Activated CD4-positive, alpha-beta T cell treated with anti-CD3 and anti-CD28 coated beads, Interleukin-10, Interleukin-2, amounts not matched to agents 100 ng/mL and 50 ng/mL, durations not matched to agents 16 hours and 8 hours (primary cell): ENCODE data around the gene MED13L.
A peak's percentile ranks its signal among the peaks of the same experiment; 100 is the strongest.
"Not testable (repeated sequence)": the region's sequence is repeated elsewhere in the genome, so short reads cannot be mapped to it uniquely, and the experiment has no call there.

Experiments
- DNase-seq: peaks from one replicate; pipeline ENCODE4 v3.0.0-alpha.2; 2020

Gene MED13L

DNA sequence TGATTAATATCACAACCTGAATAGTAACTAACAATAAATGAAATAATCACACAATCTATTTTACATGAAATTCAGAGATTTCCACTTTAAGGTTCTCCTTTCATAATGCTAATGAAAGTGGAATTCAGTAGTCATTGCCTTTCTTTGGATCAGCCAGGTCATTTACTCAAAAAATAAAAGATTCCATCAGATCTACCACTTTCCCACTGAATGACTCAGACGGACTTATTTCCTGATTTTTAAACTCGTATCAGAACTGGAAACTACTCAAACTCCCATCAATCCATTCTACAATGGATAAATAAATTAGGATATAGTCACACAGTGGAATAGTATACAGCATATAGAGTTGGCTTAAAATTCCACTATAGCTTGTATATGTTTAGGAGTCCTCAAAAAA is 237.1 kb downstream of the MED13L start:
- no peak for DNase-seq

DNA sequence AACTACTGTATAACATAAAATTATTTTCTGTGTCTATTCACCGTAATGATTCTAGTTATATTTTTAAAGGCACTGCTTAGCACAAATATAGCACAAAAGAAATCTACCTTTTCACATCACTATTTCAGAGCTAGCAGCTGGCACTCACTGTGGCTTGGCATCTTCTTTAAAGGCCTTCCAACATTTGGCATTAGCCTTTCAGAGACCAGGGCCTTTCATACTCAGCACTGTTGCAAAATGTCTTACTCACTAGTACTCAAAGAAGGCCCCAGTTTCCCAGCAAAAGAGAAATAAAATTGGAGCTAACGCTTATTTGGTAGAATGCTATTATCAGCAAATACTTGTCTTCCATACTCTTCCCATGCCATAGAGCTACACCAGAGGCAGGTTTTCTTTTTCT is 238.4 kb downstream of the MED13L start:
- no peak for DNase-seq

DNA sequence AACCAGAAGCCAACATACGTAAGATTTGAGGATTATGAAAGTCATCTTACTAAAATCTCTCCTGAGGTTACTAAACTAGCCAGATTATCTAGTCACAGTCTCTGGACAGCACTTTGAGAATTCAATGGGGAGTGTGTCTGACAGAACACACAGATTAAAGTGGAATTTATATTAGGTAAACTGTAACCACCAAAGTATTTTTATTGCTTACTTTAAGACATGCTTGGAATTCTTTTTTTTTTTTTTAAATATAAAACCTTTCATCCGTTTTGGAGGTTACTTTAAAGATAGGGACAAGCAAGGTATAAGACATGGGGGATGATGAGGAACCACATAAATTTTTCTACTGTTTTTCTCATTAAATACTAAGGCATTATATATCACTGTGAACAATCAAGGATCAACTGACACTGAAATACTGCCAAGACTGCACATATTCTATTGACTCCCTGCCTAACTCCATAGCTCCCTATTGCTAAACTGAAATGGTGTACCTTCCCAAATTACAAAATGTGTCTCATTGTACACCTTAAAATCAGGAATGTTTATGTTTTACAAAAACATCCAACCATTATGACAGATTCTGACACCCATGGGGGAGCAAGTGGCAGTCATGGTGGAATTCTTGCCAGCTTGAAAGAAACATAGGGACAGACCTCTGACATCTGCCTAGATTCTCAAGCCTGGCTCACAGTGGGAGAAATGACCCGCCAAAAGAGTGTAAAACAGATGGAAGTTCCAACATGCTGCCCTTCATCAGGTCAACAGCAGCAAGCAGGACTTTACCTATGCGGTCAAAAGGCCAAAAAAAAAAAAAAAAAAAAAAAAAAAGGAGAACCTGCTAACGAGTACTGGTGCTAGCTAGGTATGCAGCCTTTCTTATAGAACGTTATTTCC is 239.3 kb downstream of the MED13L start:
- no peak for DNase-seq

DNA sequence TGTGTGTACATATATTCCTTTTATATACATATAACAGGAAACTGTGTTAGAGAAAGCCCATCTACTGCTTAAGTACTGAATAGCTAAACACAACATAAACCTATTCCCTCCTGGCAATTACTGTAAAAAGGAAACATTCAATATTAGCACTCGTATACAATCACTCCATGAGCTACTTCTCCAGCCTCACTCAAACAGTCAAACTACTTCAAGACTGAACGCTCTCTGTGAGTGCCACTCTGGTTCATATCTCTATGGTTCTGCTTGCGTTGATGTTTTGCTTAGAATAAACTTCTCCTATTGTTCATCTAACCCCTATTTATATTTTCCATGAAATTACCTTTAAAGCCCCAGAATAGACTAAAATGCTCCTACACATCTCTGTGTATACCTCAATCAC is 243.7 kb downstream of the MED13L start:
- no peak for DNase-seq

DNA sequence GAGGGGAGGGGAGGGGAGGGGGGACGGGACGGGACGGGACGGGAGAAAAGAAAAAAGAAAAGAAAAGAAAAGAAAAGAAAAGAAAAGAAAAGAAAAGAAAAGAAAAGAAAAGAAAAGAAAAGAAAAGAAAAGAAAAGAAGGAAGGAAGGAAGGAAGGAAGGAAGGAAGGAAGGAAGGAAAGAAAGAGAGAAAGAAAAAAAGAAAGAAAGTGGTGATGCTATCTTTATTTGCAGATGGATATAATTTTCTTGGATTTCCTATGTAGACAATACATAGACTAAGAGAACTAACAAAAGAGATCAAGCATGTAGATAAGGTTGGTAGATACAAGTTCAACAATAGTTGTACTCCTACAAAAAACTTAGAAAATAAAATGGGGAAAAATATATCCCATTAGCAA is 245.9 kb downstream of the MED13L start:
- DNase-seq: not testable (repeated sequence)

DNA sequence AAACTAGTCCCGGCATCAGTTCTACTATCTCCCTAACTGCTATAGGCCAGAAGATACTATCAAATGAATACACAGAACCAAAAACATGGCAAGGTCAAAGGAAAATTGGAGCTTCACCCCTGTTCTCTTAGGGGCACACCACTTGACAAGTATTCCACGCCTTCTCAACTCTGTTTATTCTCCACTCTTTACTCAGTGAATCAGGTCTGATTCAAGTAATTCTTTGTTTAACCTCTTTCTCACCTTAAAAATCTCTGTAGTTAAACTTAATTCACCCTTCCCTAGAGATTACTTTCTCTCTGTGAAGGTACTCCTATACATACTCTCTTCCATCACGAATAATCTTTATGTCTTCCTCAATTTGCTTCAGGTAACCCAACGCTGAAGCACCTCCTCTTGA is 248.9 kb downstream of the MED13L start:
- DNase-seq: no peak

DNA sequence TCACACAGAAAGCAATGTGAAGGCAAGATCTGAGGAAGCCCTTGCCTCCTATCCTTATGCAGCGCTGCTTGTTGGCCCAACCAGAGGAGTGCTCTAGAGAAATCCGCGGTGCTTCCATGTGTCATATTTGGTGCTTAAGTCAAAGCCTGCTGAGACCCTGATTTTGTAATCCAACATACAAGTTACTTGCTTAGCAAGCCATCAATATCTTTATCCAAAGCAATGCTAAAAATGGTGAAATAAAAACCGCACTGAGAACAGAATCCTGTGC is 250.0 kb downstream of the MED13L start:
- DNase-seq: no peak

DNA sequence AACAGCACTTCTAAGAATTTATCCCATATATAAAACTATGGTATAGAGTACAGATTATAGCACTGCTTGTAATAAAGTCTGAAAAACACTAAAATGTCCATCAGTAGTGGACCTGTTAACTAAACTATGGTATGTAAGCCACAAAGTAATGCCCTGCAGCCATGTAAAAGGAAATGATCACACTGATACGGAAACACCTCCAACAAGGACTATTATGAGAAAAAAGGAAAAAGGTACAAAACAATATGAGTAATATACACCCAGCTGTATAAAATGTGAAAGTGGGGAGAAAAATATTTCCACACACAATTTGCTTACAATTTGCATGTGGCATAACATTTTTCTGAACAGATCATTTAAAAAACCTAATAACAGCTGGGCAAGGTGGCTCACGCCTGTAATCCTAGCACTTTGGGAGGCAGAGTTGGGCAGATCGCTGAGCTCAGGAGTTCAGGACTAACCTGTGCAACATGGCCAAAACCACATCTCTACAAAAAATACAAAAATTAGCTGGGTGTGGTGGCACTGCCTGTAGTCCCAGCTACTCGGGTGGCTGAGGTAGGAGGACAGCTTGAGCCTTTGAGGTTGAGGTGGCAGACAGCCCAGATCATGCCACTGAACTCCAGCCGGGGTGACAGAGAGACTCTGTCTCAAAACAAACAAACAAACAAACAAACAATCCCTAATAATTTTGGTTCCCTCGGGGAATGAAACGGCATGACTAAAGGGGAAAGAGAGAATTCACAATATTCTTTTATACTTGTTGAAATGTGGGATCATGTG is 250.5 kb downstream of the MED13L start:
- peak; percentile 17 for DNase-seq

DNA sequence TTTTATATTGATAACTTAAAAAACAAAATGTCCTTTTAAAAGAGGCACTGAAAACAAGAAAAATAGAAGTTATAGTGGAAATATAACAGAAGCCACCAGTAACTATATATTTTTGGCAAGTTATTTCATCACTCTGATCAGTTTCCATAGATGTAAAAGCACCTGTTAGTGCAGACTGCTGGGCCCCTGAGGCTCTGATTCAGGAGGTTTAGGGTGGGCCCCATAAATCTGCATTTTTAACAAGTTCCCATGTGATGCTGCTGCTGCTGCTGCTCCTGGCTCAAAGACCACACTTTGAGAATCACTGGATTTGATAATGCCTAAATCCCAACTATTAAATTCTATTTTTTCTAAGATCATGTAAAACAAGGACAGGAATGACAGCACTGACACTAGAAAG is 251.1 kb downstream of the MED13L start:
- no peak for DNase-seq

DNA sequence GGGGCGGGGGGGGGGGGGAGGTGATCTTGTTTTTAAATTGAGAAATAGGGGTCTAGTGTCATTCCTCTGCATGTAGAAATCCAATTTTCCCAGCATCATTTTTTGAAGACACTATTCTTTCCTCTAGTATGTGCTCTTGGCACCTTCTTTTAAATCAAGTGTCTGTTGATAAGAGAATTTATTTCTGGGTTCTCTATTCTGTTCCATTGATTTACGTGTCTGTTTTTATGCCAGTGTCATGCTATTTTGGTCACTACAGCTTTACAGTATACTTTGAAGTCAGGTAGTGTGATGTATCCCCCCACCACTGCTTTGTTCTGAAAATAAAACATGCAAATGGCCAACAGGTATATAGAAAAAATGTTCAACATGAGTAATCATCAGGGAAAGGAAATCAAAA is 252.7 kb downstream of the MED13L start:
- no peak for DNase-seq

DNA sequence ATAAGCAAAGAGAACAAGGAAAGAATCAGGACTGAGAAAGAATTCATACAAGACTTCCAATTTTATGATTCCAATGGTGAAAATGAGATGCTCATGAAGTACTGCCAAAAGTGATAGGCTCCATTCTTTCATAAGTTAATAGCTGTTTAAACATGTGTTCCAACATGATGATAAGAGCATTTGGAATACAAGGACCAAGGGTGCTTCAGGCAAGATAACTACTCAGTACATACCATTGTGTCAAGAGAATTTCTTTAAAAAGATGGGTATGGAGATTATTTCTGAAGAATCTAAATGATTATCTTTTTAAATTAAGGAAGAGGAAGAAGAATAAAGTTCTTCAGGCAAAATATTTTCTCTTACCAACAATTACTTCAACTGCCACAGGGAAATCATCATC is 258.1 kb downstream of the MED13L start:
- no peak for DNase-seq

DNA sequence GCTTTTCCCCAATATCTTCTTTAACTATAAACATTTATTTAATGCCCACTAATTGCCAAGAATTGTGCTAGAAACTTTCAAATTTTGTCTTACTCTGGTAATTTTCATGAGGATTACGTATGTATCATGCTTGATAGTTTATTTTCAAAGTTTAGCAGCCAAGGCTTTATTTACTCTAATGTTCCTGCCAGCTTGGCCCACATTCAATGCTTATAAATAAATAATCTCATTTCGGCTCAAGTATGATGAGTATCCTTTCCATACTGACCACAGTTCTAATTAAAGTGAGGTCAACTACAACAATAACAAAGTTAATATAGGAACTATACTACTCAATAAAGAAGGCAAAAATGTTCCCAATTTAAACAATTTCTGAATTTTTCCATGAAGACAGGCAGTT is 259.2 kb downstream of the MED13L start:
- DNase-seq: no peak

DNA sequence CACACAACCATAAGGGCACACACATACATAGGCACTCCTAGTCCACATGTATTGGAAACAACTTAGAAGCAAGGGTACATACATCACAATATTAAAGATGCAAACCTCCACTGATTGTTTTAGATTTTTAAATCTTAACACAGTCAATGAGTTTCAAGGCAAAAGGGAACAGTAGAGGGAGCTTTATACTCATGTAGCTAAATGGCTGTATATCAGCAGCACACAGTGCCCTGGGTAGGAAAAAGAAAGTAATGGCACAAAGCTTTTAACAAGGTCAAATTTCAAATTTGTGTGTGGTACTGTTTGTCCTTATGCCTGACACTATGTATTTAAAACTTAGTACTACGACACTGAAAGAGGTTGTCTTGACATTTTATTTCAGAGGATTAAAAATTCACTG is 262.0 kb downstream of the MED13L start:
- DNase-seq: peak; percentile 17

DNA sequence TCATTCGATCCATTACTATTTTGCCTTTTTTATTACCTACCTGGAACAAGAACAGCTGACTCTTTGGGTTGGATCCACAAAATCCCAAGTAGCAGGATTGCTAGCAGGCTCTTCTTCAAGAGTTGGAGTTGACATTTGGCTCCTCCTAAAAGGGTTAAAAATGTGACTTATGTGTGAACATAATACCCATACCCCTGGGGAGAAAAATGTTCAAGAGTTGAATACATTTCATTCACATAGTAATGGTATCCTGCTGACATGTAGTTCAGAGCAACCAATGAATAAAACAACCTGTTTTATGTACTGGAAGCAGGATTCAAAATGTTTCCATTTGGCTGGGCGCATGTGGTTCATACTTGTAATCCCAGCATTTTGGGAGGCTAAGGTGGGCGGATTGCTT is 264.7 kb downstream of the MED13L start:
- DNase-seq: no peak

DNA sequence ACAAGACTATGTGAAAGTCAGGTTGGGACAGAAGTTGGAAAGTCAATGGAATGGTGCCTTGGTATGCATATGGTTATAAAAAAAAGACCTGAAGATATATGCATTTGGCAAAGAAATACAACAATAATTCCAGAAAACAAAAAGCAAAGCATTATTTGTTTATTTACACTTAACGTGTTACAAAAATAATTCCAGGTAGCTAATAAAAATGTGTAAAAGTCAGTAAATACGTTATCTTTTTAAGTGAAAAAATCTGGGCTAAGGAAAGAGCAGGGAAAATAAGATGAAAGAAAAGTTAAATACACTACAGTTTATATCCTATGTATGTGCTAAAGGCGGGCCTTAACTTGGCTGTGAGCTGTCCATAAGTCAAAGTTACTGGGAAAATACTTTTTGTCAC is 266.3 kb downstream of the MED13L start:
- no peak for DNase-seq

DNA sequence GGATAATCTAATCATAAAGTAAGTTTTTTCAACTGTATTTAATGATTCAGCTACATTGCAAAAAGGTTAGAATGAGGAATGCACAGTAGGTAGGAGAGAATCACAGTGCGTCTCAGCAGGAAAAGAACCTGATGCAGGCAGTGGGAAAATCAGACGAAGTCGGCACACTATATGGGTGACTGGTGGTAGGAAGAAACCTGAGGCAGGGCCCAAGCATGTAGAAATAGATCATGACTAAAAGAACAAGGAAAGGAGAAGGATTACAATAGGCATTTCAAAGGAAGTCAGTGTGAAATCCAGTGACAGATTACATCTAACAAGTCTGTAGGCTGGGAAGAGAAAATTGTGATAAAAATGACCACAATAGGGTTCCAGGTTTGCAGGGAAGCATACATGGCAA is 267.0 kb downstream of the MED13L start:
- DNase-seq: no peak

DNA sequence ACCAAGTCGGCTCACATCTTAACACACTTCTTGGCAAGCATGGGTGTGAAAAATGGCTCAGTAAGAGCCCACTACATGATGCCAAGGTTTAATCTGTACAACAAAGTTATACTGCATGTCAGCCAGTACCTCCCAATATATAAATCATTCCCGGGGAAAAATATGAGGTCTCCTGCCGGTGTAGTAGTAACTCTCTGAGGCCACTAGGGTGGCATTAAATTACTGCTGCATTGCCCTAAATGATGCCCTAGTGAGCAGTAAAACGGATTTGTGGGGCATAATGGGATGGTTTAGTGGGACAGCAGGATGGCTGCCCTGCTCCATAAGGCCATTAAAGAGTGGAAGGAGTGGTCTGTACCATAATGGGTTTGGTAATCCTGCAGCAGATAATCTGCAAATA is 267.7 kb downstream of the MED13L start:
- DNase-seq: no peak

DNA sequence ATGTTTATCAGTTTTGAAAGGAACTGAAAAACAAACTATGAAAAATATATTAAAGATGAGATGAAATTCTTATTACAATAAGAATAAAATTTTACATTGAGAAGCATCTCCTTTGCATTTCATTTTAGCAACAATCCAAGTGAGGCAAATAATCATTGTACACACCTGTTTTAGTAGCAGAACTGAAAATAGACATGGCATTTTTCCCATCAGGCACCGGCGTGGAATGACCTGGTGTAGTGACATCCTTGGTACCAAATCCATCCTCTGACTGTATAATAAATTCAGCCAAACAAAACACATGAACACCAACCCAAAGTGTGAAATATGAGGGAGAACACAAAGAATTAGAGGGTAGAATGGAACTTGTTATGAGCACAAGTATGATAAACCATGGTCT is 271.4 kb downstream of the MED13L start:
- no peak for DNase-seq

DNA sequence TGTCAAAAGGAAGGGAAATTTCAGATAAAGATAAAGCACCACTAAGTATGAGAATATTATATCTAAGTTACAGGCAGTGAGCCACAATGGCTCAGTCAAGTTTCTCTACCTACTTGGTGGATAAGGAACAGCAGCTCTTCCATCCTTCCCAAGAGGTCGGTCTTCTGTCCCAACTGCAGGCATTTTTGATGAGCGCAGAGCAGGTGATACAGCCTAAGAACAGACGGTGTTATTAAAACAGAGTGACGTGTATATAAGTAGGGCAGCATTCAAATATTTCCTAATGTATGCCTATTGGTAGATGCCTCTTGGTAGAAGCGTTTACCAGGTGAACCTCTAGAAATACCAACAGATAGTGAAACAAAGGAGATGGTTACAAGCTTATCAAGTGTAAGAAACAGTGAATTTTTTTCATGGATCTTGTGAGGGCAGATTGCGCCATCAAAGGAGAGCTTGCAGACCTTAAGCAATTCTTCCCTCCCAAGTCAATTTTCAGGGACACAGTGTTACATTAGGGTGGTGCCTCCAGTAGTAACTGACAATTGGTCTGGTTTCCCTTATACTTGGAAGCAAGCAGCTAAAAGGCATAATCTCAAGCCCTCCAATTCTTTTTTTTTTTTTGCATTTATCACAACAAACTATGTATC is 274.5 kb downstream of the MED13L start:
- DNase-seq: no peak

DNA sequence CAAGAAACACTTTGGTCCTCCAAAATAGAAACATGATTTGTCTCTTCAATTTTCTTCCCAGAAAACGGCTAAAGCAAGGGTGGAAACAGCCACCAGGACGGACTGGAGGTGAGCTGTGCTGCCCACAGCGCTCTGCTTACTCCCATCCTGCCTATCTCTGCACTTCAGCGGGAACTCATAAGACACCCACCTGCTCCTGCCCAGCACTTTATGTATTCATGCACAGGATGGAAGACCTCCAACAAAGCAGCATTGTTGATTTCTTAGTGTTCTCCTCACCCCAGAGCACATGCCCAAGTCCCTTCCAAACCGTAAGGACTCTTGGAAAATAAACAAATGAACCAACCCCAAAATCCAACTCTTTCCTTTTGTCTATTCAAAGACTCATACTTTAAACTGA is 277.2 kb downstream of the MED13L start:
- DNase-seq: no peak

DNA sequence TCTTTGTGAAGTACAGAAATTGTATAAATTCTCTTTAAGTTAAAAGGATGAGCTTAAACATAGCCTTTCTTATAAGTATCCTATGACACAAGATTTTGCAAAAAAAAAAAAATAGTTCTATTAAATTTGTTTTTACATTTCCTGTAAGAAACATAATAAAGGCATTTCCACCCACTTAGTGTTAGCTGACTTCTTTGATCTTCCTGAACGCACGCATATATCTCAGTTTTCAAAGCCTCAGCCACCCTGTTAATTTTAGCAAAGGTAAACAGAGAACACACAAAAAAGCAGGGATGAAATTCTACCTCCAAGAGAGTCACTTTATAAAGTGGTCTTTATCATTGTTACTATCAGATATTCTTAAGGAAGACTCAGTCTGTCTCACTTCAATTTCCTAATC is 277.9 kb downstream of the MED13L start:
- no peak for DNase-seq

DNA sequence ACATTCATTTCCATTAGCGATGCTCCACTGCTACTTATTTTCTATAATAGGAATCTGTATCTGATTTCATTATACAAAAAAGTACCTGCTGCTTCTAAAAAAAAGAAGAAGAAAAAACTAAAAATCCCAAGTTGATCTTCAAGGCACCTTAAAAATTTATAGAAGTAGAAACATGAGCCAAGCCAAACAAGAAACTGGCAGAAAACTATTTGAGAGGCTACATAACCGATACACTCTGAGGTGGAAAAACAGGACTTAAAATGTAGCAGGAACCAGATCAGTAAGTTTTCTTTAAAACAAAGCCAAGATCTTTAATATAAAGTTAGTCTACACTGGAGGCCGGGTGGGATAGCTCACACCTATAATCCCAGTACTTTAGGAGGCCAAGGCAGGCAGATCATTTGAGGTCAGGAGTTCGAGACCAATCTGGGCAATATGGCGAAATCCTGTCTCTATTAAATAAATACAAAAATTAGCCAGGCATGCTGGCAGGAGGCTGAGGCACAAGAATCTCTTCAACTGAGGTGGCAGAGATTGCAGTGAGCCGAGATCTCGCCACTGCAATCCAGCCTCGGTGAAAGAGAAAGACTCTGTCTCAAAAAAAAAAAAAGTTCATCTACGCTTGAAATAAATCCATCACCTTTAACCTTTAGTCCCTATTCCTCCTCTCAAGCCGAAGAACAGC is 278.6 kb downstream of the MED13L start:
- no peak for DNase-seq

DNA sequence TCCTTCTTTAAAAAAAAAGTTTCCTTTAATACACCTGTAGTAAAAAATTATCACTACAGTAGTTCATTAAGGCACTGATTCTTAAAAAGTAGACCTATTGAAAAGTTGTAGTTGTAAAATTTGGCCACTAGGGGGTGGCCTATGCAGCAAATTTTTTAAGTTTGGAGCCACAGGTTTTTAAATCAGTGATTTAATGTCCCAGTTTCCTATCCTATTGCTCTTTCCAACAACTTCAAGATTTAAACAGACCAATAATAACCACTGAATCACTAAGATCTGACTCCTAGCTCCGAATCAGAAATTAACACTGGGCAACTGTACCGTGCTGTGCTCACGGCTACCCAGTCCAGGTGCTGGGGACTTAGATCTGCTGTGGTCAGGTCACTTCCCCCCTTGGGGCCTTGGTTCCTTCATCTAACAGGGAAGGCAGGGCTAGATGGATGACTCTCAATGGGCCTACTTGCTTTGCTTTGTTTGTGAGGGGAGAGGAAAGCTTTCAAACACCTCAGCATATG is 279.3 kb downstream of the MED13L start:
- DNase-seq: peak; percentile 48
